22Rv1 (cell line): ENCODE results near the gene CGAS.

Experiments
- H3K27ac ChIP-seq: fragments of 450-650 bp; 2 replicates; pipeline ENCODE4 v1.5.1; 2017
- CTCF ChIP-seq: fragments of 450-650 bp; IDR thresholded peaks from 2 replicates; pipeline ENCODE4 v1.5.1; 2017; ENCODE audit warnings: mild to moderate bottlenecking
- ZFX ChIP-seq: fragments of 450-650 bp; IDR thresholded peaks from 2 replicates; pipeline ENCODE4 v1.6.1; 2017; ENCODE audit warnings: antibody characterized with exemption, borderline replicate concordance

Gene CGAS

DNA sequence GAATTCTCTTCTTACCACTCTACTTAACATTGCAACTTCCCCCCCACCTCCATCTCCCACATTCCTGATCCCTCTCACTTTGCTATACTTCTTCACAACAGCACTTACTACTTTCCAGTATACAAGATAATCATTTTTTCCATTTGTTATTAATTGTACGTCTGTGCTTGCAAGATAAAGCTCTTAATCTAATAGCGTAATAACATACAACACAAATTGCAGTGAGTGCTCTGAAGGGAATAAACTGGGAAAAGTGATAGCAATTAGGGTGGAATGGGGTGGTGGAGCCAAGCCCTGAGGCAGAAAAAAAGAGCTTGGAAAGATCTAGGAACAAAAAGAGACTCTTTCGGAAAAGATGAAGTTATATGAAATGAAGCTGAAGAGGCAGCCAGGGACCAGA lies 8.5 kb downstream of the CGAS start:
- H3K27ac ChIP-seq, result no peak overlapping the region
- TF ChIP-seq ZFX (no peak), CTCF (no peak)

DNA sequence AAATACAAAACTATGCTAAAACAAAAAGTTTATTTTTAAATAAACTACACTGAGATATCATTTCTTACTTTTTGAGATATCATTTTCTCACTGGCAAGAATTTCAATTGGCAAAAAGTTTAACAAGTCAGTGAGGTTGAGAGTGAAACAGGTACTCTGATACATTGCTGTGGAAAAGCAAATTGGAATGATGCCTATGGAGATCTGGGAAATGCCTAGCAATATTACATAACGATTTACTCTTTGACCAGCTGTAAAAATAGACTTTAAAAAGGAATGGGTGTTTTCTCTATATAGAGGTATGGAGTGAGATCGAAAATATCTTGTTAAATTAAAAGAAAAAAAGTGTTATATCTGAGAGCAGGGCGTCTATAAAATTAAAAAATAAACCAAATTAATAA lies 16.9 kb downstream of the CGAS start:
- no peak for TF ChIP-seq CTCF
- no peak for TF ChIP-seq ZFX
- no peak overlapping the region for H3K27ac ChIP-seq

GRCh38 chr6:73421534-73421933 lies 30.6 kb downstream of the CGAS start:
- H3K27ac ChIP-seq, result peak overlapping the region; percentile 15; the same call in 1 of the 2 replicates
- TF ChIP-seq ZFX (no peak), CTCF (no peak)

- H3K27ac ChIP-seq, result no peak overlapping the region
- TF ChIP-seq CTCF (no peak), ZFX (no peak)
Measured at GRCh38 chr6:73418081-73418741, 33.9 kb downstream of the CGAS start.

DNA sequence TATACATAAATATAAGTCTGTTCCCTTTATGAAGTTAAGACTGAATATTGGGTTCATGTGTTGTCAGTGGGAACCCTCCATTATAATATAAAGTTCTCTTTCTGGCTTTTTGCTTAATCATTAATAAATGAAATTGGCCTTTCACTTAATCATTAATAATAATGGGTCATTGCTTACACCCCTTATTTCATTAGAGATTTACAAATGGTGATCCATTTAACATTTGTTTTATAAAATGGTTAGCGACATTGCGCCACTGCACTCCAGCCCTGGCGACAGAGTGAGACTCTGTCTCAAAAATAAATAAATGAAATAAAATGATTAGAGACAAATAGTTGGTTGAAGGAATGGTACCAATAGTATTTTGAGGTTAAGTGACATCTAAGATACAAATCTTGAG lies 39.0 kb downstream of the CGAS start:
- TF ChIP-seq ZFX (no peak), CTCF (no peak)
- H3K27ac ChIP-seq, result no peak overlapping the region

- no peak for TF ChIP-seq CTCF
- TF ChIP-seq ZFX, result no peak
- no peak overlapping the region for H3K27ac ChIP-seq
Measured at GRCh38 chr6:73409395-73409794, 42.7 kb downstream of the CGAS start.

- H3K27ac ChIP-seq, result no peak overlapping the region
- TF ChIP-seq ZFX, result no peak
- no peak for TF ChIP-seq CTCF
Measured at GRCh38 chr6:73400656-73401055, 51.4 kb downstream of the CGAS start.
